ENCODE data around the gene TRPM1. TPM values are rescaled to one million over a fixed set of nuclear protein-coding genes. Genes with fewer than 3 reads are reported as not detected.

The TRPM1 gene
- total RNA-seq, 4 donors from 2014 or later: not detected

DNA sequence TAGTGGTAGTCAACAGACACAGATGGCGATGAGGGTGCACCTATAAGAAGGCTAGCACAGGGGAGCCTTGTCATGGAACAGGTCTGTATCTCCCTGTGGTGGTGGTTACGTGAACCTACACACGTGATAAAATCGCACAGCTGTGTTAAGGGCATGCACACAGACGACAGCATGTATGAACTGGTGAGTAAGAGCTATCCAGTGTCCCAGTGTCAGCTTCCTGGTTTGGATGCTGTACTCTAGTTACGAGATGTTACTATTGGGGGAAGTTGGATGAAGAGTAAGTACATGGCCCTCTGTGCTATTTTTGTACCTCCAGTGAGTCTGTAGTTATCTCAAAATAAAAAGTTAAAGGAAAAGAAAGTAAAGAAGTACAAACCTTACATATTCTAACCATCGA is 148.3 kb downstream of the TRPM1 start:
- peaks cover 0 to 8% (median 0%) of the 10 kb centered on the region in 3 donors for H3K4me1 ChIP-seq
- no peak overlapping the region for H3K27ac ChIP-seq
- 88 to 96% methylated on average over 5 to 6 of the region's 7 CpGs for WGBS, 2 donors (ENCODE audit: low coverage in 1 of 2)
- TF ChIP-seq, protein P1, sequence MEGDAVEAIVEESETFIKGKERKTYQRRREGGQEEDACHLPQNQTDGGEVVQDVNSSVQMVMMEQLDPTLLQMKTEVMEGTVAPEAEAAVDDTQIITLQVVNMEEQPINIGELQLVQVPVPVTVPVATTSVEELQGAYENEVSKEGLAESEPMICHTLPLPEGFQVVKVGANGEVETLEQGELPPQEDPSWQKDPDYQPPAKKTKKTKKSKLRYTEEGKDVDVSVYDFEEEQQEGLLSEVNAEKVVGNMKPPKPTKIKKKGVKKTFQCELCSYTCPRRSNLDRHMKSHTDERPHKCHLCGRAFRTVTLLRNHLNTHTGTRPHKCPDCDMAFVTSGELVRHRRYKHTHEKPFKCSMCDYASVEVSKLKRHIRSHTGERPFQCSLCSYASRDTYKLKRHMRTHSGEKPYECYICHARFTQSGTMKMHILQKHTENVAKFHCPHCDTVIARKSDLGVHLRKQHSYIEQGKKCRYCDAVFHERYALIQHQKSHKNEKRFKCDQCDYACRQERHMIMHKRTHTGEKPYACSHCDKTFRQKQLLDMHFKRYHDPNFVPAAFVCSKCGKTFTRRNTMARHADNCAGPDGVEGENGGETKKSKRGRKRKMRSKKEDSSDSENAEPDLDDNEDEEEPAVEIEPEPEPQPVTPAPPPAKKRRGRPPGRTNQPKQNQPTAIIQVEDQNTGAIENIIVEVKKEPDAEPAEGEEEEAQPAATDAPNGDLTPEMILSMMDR (IDR thresholded peaks at IDR 0.05): no peak
- TF ChIP-seq POLR2AphosphoS5 (IDR thresholded peaks at IDR 0.05): no peak
- no peak for TF ChIP-seq POLR2A (IDR thresholded peaks at IDR 0.05)
- no peak for TF ChIP-seq EP300 (IDR thresholded peaks at IDR 0.05)
- H3K9me3 ChIP-seq: peaks cover 0 to 6% (median 0%) of the 10 kb centered on the region in 3 donors
- no peak overlapping the region for H3K4me3 ChIP-seq
- H3K36me3 ChIP-seq: peaks cover 0 to 99% of the 10 kb centered on the region in 2 donors
- ATAC-seq: no peak
- no peaks in the 10 kb centered on the region for H3K27me3 ChIP-seq

Small RNAs within 50 kb of the gene (small RNA-seq; reads per million reads assigned to genes)
- gene MIR211 (0 to 0.13 (median 0) reads per million in 4 donors), gene RNU6-466P (0 reads per million in 4 donors)

Other genes with a start within 250 kb of the TRPM1 start
- 10 to 100 TPM; 16.8 to 23.0 (median 22.1) TPM for gene FAN1, start 197.8 kb downstream of the TRPM1 start, total RNA-seq
- 10 to 100 TPM; 25.4 to 35.0 (median 32.4) TPM for gene MTMR10, start 110.1 kb downstream of the TRPM1 start, total RNA-seq
- gene KLF13, start 225.1 kb upstream of the TRPM1 start, total RNA-seq: 100 to 1,000 TPM in 1 of 4 donors, 10 to 100 TPM in 3; 49.7 to 106 (median 76.1) TPM

All from gastroesophageal sphincter (tissue), 4 donors.